ENCODE data around the gene NAV2. TPM values are rescaled to one million over a fixed set of nuclear protein-coding genes. Genes with fewer than 3 reads are reported as not detected.

The NAV2 gene
- total RNA-seq, 4 donors from 2014 or later: 9.1 to 34.7 (median 22.2) TPM

GRCh38 chr11:19790831-19791552 lies 78.4 kb downstream of the NAV2 start:
- 75% methylated on average over 8 of the region's 8 CpGs for WGBS
- H3K27me3 ChIP-seq: no peaks in the 10 kb centered on the region
- H3K4me1 ChIP-seq: peaks cover 13% of the 10 kb centered on the region
- DNase-seq (ENCODE audit: low spot score in 2 of 2): no peak
- H3K9me3 ChIP-seq: no peaks in the 10 kb centered on the region
- H3K4me3 ChIP-seq: no peak overlapping the region
- no peak overlapping the region for H3K27ac ChIP-seq
- H3K36me3 ChIP-seq: no peaks in the 10 kb centered on the region
- TF ChIP-seq POLR2A (IDR thresholded peaks at IDR 0.05): no peak
- TF ChIP-seq EP300 (IDR thresholded peaks at IDR 0.05): no peak
- no peak for TF ChIP-seq POLR2AphosphoS5 (IDR thresholded peaks at IDR 0.05)
- TF ChIP-seq CTCF (IDR thresholded peaks at IDR 0.05): no peak

- no peaks in the 10 kb centered on the region for H3K36me3 ChIP-seq
- no peak for DNase-seq (ENCODE audit: low spot score in 2 of 2)
- H3K4me1 ChIP-seq: peaks cover 13% of the 10 kb centered on the region
- H3K4me3 ChIP-seq: no peak overlapping the region
- WGBS: 71% methylated on average over 2 of the region's 2 CpGs
- H3K9me3 ChIP-seq: no peaks in the 10 kb centered on the region
- no peak overlapping the region for H3K27ac ChIP-seq
- TF ChIP-seq CTCF (IDR thresholded peaks at IDR 0.05) (no peak), EP300 (IDR thresholded peaks at IDR 0.05) (no peak), POLR2A (IDR thresholded peaks at IDR 0.05) (no peak), POLR2AphosphoS5 (IDR thresholded peaks at IDR 0.05) (no peak)
- no peaks in the 10 kb centered on the region for H3K27me3 ChIP-seq
Observed at GRCh38 chr11:19792510-19792909, 79.9 kb downstream of the NAV2 start.

- no peak overlapping the region for H3K27ac ChIP-seq
- no peaks in the 10 kb centered on the region for H3K27me3 ChIP-seq
- TF ChIP-seq POLR2AphosphoS5 (IDR thresholded peaks at IDR 0.05) (no peak), POLR2A (IDR thresholded peaks at IDR 0.05) (no peak), EP300 (IDR thresholded peaks at IDR 0.05) (no peak), CTCF (IDR thresholded peaks at IDR 0.05) (no peak)
- no peak for DNase-seq (ENCODE audit: low spot score in 2 of 2)
- no peaks in the 10 kb centered on the region for H3K36me3 ChIP-seq
- no peak overlapping the region for H3K4me3 ChIP-seq
- H3K9me3 ChIP-seq: no peaks in the 10 kb centered on the region
- H3K4me1 ChIP-seq: peaks cover 13% of the 10 kb centered on the region
- WGBS: 57% methylated on average over 3 of the region's 3 CpGs
Observed at GRCh38 chr11:19793326-19793725, 80.7 kb downstream of the NAV2 start.

GRCh38 chr11:19794161-19794560 lies 81.5 kb downstream of the NAV2 start:
- WGBS: 97% methylated on average over 6 of the region's 6 CpGs
- peaks cover 13% of the 10 kb centered on the region for H3K4me1 ChIP-seq
- no peaks in the 10 kb centered on the region for H3K27me3 ChIP-seq
- DNase-seq (ENCODE audit: low spot score in 2 of 2): no peak
- H3K27ac ChIP-seq: no peak overlapping the region
- H3K9me3 ChIP-seq: no peaks in the 10 kb centered on the region
- TF ChIP-seq CTCF (IDR thresholded peaks at IDR 0.05): no peak
- no peak for TF ChIP-seq POLR2AphosphoS5 (IDR thresholded peaks at IDR 0.05)
- TF ChIP-seq POLR2A (IDR thresholded peaks at IDR 0.05): no peak
- no peak for TF ChIP-seq EP300 (IDR thresholded peaks at IDR 0.05)
- no peaks in the 10 kb centered on the region for H3K36me3 ChIP-seq
- no peak overlapping the region for H3K4me3 ChIP-seq

GRCh38 chr11:19795082-19795481 lies 82.4 kb downstream of the NAV2 start:
- 97% methylated on average over 1 of the region's 1 CpG for WGBS
- no peak overlapping the region for H3K27ac ChIP-seq
- TF ChIP-seq EP300 (IDR thresholded peaks at IDR 0.05) (no peak), POLR2AphosphoS5 (IDR thresholded peaks at IDR 0.05) (no peak), CTCF (IDR thresholded peaks at IDR 0.05) (no peak), POLR2A (IDR thresholded peaks at IDR 0.05) (no peak)
- no peaks in the 10 kb centered on the region for H3K9me3 ChIP-seq
- no peaks in the 10 kb centered on the region for H3K27me3 ChIP-seq
- no peak for DNase-seq (ENCODE audit: low spot score in 2 of 2)
- peaks cover 5% of the 10 kb centered on the region for H3K4me1 ChIP-seq
- H3K36me3 ChIP-seq: no peaks in the 10 kb centered on the region
- H3K4me3 ChIP-seq: no peak overlapping the region
